ENCODE measurements around the gene TFAP2B.

- no peak for TF ChIP-seq CTCF (IDR thresholded peaks at IDR 0.05; ENCODE audit: insufficient read depth, low read length)
- TF ChIP-seq POLR2AphosphoS5 (IDR thresholded peaks at IDR 0.05; ENCODE audit: low read depth), result no peak
- TF ChIP-seq GABPA (IDR thresholded peaks at IDR 0.05; ENCODE audit: low read depth), result no peak
- TF ChIP-seq REST (IDR thresholded peaks at IDR 0.05; ENCODE audit: insufficient replicate concordance, low read depth), result no peak
Observed at GRCh38 chr6:50846144-50846851, 27.6 kb downstream of the TFAP2B start.
